NAMALWA (cell line): ENCODE measurements around the gene MNT.

ENCODE experiments used
- DNase-seq: peaks from one replicate; pipeline ENCODE4 v3.0.0-alpha.2; 2015; ENCODE audit warnings: low spot score

MNT gene

DNA sequence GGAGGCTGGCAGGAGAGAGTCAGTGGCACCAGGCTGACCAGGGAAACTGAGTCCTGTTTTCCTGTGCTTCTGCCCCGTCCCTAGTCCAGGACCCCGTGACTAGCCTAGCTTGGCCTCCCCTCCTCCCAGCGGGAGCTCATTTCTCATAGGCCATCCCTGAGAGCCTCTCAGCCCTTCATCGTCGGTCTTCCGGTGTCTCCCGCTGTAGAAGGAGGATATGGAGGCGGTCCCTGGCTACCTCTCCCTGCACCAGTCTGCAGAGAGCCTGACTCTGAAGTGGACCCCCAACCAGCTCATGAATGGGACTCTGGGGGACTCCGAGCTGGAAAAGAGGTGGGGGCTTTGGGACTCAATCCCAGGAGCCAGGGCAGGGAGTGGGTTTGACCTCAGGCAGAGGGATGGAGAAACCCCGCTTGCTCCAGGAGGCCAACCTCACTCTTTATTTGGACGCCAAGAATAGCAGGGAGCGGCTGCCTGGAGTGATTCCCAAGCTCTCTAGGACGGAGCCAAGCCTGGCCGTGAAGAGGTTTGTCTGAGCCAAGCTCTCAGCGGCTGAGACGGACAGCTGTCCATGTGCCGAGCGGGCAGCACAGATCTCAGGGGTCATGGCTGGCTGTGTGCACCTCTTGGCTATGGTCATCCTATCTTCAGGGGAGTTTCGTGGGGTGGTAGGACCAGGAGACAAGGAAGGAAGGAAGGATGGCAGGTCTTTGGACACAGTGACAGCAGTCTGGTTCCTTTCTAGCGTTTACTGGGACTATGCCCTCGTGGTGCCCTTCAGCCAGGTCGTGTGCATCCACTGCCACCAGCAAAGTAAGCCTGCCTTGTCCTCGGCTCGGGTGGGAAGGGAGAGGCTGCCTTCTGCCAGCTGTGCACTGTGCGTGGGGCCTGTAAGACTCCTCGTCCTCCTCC, 36.8 kb downstream of the MNT start:
- DNase-seq = no peak

DNA sequence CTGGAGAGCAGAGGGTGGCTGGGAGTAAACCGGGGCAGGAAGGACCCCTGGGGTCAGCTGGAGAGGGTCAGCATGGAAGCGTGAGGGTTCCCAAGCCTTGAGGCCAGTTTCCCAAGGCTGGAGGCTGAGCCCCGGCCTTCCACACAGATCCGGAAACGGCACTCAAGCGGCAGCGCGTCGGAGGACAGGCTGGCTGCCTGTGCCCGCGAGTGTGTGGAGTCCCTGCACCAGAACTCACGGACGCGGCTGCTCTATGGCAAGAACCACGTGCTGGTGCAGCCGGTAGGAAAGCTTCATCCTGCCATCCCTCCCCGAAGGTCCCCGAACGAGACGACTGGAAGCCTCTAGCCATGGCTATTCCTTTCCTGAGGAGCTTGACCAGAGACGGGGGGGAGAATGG, 37.5 kb downstream of the MNT start:
- DNase-seq = no peak

DNA sequence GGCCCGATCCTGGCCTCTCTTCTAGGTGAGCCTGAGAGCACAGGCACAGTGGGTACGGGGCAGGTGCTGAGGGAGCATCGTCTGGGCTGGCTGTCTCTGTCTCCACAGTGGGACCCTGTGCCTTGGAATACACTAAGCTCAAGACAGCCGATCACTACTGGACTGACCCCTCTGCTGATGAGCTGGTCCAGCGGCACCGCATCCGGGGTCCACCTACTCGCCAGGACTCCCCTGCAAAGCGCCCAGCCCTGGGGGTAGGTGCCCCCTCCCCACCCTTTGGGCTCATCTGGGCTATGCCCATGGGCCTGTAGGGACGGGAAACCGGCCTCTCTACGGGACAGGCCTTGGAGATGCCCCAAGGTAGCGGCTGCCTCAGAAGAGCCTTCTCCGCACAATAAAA, 38.0 kb downstream of the MNT start:
- no peak for DNase-seq

DNA sequence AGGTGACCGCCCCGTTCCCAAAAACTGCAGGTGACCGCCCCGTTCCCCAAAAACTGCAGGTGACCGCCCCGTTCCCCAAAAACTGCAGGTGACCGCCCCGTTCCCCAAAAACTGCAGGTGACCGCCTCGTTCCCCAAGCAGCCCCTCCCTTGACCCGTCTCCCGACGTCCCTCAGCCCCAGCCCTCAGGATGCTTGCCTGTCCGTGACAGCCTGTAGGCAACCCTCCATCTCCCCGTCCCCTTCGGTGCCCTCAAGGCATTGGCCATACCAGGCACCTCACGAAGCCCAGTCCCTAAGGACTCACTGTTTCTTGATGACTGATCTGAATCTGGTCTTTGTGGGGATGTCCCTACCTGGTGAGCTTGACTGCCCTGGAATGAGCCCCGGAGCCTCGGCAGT, 38.4 kb downstream of the MNT start:
- DNase-seq = no peak

DNA sequence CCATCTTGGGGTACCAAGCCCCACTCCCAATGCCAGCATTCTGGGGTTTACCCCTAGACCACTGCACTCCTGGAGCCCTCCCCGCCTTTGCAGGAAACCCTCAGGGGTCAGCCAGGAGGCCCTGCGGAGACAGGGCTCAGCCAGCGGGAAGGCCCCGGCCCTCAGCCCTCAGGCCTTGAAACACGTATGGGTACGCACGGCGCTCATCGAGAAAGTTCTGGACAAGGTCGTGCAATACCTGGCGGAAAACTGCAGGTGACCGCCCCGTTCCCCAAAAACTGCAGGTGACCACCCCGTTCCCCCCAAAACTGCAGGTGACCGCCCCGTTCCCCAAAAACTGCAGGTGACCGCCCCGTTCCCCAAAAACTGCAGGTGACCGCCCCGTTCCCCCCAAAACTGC, 38.8 kb downstream of the MNT start:
- no peak for DNase-seq

DNA sequence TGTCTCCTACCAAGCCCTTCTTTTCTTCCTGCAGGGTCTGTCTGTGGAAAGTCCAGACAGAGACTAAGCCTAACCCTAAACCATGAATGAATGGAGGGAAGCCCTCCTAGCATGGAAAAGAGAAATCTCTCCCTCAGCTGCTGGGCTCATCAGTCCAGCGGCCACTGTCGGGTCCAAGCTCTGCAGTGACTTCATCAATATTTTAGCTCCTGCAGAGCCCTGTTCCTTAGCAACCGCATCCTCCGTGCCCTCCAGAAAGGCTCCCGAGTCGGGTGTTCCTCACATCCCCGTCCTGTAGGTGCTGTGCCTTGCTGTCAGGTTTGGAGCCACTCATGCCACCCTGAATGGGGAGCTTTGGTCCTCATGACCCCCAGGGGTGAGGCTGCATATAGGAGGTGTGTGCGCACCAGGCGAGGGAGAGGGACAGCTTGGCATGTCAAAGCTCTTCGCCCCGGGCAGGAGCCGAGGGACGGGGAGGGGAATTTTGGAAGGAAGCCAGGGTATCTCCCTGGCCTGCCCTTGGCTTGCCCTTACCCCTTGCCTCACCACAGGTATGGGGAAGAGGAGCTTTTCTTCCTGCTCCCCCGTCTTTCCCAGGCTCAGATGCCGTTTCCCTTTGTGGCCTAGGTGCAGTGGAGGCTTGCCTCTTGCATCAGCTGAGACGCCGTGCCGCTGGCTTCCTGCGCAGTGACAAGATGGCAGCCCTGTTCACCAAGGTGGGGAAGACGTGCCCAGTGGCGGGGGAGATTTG, 39.7 kb downstream of the MNT start:
- DNase-seq = no peak

DNA sequence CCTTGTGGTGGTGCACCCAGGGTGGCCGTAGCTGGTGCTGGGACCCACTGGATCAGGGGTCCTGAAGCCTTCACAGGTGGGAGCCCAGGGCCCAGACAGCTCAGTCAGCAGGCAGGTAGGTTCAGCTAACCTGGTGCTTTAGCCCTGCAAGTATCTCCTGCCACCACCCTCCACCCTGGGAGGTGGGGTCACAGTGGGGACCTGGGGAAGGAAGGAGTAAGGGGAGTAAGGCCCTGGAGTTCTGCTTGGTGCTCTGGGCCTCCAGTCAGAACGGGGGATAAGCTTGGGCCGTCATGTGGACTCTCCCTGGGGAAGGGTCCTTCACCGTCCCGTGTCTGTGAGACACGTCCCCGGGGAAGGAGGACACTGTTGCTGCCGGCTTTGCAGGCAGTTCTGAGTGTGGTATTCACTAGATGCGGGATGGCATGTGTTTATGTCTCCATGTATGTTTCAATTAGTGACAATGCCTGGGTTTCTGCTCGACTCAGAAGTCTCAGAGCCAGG, 42.9 kb downstream of the MNT start:
- DNase-seq = no peak

DNA sequence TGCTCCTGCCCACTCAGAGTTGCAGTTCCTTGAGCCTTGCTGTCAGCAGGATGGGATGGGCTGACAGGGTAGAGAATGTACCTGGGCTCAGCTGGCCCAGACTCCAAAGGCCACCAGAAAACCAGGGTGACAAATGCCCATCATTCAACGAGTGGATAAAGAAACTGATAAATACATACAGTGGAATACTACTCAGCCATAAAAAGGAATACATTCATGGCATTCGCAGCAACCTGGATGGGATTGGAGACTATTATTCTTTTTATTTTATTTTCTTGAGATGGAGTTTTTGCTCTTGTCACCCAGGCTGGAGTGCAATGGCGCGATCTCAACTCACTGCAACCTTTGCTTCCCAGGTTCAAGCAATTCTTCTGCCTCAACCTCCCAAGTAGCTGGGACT, 43.6 kb downstream of the MNT start:
- no peak for DNase-seq

DNA sequence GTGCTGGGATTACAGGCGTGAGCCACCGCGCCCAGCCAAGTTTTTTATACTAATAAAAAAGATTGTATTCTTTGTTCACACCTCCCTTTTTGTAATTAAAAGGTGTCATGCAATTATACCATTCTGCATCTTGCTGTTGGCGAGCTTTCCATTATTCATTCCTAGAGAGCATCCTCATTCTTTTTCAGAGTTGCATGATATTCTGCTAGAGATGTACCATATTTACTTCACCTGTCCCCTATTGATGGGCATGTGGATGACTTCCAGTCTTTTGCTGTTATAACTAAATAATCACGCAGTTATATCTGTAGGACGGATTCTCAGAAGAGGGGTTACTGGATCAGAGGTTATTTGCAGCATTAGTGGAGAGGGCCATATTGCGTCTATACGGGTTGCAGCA, 46.5 kb downstream of the MNT start:
- DNase-seq = no peak

DNA sequence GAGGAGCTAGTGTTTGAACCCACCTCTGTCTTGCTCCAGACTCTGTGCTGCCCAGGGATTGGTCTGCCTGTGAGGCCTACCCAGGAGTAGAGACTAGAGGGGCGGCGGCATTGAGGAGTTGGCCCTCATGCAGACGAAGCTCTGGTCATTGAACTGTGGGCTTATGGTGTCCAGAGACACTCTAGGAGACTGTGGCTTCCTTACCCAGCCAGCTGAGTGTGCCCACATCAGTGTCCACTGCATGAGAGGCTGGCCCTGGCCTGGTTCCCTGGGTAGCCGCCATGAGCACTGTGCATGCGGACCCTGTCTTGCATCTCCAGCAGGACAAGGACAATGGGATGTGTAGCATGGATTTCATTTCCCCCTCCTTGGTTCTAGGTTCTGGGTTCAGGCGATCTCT, 49.6 kb downstream of the MNT start:
- no peak for DNase-seq

DNA sequence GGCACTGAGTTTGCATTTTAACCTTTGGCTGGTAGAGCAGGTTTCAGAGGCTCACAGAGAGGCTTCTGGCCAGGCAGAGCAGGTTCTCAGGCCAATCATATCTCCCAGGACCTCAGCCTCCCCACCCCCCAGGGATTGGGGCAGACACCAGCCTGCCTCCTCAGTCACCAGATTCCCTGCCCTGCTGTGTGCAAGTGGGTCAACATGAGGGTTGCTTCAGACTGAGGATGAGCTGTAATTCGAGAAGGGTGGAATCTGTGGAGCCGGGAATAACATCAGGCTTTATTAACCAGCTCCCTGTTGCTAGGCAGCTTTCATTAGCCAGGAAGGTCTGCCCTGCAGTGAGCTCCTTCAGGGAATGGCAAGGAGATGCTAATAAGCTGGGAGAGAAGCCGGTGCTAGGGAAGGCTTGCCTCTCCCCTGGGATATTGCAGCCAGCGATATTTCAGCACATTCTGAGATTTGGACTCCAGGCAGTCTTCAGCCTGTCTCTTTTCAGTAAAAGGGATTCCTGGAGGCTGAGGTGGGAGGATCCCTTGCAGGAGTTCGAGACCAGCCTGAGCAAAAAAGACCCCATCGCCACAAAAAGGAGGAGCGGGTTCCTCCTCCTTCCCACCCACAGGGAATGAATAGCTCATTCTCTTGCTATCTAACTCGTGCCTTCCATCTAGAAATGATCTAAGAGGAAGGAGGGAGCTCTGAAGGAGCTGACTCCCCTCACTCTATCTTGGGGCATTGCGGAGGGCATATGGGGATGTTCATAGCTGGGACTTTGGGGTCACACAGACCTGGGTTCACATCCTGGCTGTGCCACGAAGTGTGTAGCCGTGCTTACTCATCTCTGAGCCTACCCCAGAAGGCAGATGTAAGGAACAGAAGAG, 52.8 kb downstream of the MNT start:
- DNase-seq = no peak

DNA sequence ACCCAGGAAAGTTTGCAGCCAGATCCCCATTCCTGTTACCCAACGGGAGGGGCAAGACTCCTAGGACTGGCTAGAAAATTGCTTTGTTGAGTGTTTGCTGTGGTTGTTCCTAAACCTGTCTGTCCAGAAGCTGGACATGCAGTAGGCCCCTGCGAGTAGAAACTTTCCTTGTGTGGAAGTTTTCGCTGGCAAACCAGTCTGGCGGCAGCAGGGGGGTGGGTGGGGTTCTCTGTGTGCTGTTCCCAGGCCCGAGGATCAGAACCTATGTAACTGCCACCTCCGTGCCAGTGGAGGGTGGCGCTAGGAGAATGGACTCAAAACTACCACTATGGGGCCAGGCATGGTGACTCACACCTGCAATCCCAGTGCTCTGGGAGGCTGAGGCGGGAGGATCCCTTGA, 54.4 kb downstream of the MNT start:
- no peak for DNase-seq

DNA sequence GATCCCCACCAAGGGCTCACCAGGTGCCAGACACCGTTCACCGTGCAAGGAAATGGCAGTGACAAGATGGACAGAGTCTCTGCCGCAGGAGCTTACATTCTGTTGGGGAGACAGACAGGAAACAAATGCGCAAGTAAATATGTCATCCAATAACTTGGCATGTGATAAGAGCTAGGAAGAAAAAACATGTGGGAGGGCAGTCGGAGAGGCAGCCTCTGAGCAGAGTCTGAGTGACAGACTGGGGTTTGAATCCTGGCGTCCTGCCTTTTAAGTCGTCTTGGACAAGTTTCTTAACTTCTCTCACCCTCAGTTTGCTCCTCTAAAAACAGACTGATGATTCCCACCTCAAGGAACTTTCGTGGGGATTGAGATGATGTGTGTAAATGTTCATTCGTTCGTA, 56.3 kb downstream of the MNT start:
- DNase-seq = no peak

DNA sequence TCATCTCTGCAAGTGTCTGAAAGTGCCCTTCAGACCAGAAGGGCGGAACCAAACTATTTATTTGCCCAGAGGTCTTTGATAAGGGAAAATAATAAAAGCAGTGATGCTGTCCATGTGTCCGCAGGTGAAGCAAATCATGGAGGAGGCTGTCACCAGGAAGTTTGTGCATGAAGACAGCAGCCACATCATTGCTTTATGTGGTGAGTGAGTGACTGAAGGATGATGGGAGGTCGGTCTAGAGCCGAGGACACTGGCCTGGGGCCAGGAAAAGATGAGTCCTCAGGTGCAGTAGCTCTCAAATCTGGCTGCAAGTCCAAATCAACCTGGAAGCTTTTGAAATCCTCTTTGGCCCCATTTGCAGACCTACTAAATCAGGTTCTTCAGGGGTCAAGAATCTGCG, 57.4 kb downstream of the MNT start:
- DNase-seq = no peak

DNA sequence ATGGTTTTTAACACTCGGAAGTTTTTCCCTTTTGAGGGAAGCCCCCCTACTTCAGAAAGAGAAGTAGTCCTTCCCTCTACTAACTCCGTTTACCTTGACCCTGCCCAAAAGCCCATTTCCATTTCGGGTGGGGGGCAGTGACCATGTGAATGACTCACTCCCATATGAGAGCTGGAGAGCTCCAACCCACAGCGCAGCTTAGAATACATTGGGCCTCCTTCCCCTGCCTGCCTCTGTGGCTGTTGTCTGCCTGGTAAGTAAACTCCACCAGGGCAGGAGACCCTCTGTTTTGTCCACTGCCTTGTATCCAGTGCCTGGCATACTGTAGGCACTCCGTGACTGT, 62.6 kb downstream of the MNT start:
- DNase-seq = no peak

DNA sequence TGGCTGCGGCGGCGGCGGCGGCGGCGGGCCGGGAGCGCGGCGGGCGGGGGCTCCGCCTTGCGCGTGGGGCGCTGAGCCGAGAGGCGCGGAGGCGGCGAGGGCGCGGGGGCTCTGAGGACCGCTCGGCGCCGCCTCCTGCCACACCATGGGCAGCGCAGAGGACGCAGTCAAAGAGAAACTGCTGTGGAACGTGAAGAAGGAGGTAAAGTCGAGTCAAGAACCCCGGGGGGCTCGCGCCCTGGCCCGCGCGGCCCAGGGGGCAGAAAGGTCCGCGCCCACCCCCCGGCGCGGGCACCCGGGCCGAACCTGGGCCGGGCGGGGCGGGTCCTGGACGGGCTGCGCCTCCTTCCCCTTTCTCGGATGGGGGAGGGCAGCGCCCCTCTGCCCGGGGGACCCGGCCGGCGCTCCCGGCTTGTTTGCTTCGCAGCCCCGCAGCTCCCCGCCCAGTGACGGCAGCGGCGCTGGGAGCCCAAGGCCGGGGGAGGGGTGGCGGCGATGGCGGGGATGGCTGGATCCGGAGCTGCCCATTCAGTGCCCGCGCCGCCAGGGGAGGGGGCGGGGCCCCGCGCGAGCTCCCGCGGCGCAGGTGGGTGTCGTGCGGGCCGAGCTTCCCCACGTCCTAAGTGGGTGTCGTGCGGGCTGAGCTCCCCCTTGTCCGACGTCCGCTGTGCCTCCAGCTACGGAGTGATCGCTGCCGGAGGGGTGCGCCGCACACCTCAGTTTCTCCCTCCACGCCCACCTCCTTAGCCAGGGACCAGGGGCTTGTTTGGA, 63.1 kb downstream of the MNT start:
- DNase-seq = peak; percentile 37

DNA sequence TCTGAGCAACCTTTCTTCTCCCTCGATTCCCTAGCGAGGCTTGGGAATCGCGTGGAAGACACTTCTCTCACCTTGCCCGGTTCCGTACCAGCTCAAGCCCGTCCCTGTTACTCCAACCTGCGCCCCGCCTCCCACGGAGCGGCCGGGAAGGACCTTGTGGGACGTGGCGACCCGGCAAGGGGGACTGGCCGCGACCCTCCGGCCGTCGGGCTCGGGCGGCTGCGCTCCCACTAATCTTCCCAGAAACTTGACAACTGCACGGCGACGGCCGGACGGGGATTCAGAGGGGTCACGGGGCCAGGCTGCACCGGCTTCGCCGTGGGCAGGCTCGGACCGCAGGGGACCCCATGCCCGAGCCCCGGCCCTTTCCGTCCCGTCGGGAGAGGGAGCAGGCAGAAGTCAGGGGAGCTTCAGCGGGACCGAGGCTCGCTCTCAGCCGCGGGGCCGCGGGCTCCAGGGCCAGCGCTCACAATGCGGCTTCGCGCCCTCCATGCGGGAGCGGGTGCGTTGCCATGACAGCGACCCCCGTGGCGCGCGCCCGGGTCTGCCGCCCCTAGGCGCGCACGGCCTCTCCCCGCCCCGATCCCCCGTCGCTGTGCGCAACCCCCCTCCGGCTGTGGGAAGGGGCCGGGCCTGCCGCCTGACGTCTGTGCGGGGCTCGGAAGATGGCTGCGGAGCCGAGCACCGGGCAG, 63.9 kb downstream of the MNT start, which contains the start of gene SGSM2:
Gene SGSM2, plus strand, starts transcription at position 650 of the 692 bp plus-strand sequence. CDS start 188 bp downstream, outside the sequence.
- peak; percentile 59 for DNase-seq

DNA sequence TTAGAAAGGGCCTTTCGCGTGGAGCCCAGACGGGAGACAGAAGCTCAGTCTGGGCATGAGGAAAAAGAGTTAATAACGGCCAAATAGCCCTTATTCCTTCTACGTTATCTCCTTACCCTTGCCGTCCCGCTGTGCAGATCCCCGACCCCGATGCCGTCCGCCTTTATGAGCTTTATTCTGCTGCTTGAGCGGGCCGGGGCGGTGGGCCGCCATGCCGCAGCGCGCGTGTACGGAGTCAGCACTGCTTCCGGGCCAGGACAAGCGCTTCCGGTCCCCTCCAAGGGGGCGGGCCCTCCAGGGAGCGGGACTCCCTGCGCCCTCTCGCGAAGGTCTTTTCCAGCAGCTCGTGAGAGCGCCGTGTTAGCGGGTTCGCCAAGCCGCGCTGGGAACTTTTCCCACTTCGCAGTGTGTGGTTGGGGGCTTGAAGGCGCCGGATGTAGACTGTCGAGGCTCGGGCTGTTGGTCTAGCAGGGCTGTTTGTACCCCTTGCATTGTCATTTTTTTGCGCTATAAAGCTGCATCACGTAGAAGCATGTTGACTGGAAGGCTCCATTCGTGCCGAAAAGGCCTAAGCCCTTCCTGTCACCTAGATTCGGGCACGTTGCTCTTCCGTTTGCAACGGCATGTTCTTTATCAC, 64.5 kb downstream of the MNT start, which contains the start of gene TSR1:
Gene TSR1, minus strand, starts transcription at position 243 of the 637 bp plus-strand sequence. Its CDS starts 30 bp downstream, at position 213.
- DNase-seq = peak; percentile 85

DNA sequence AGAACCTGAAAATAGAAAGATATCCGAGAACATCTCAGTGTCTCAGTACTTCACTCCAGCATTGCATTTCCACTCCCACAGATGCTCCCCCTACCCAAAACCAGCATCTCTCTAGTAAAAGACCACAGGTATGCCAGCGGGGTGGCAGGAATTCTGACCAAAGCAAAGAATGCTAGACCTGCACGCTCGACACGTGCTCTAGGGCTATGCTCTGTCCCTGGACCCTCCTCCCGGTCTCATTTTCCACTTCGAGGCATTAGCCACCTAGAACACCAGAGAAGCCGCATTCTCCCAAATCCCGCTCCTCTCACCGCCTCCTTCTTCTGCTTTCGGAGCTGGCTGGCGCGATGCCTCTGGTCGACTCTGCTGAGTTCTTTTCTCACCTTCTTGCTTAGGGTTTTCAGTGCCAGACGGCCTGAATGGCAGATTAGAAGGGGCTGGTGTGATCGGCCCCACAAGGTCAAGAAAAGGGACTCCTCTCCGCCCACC, 65.1 kb downstream of the MNT start:
- no peak for DNase-seq
